ENCODE data around the gene MIA2.

- no peak for TF ChIP-seq CTCF (conservative IDR thresholded peaks at IDR 0.05; ENCODE audit: low read depth in 2 of 2)
- no peak for TF ChIP-seq POLR2AphosphoS5 (IDR thresholded peaks at IDR 0.05; ENCODE audit: low read depth)
- no peak for TF ChIP-seq EZH2 (IDR thresholded peaks at IDR 0.05; ENCODE audit: low read depth, unreplicated experiment)
- TF ChIP-seq CREB1 (CRISPR knock-in tag; IDR thresholded peaks at IDR 0.05; ENCODE audit: low read depth) = no peak
- no peak for TF ChIP-seq EZH2phosphoT487 (IDR thresholded peaks at IDR 0.05; ENCODE audit: unreplicated experiment)
These were observed 89.1 kb downstream of the MIA2 start for GRCh38 chr14:39322807-39323206.
